ENCODE measurements around the gene CELF1.

- no peak for TF ChIP-seq POLR2AphosphoS5 (IDR thresholded peaks at IDR 0.05; ENCODE audit: low read depth, low read length)
- TF ChIP-seq POLR2A (IDR thresholded peaks at IDR 0.05; ENCODE audit: low read depth, low read length): no peak
- TF ChIP-seq TAF1 (IDR thresholded peaks at IDR 0.05; ENCODE audit: low read depth, low read length): no peak
- TF ChIP-seq SPI1 (IDR thresholded peaks at IDR 0.05; ENCODE audit: low read depth, low read length): no peak
- TF ChIP-seq PAX5 (IDR thresholded peaks at IDR 0.05; ENCODE audit: insufficient read depth, low read length, severe bottlenecking): no peak
Observed at GRCh38 chr11:47431356-47432083, 121.4 kb downstream of the CELF1 start.

Data from GM12891 (cell line).